Smooth muscle cell (in vitro differentiated cells): ENCODE data around the gene LRRN4CL. TPM values are rescaled to one million over a fixed set of nuclear protein-coding genes. Genes with fewer than 3 reads are reported as not detected.

Experiments
- DNase-seq: peaks from one replicate; lab custom pipeline; 2025; ENCODE audit not compliant: unreplicated experiment; lab: John Stamatoyannopoulos, UW
- H2AFZ ChIP-seq: fragments of 200-600 bp; sonication (generic); 2 replicates; pipeline ENCODE4 v1.6.0; 2016; ENCODE audit warnings: antibody characterized with exemption, low read depth, mild to moderate bottlenecking
- H3F3A ChIP-seq: fragments of 200-600 bp; sonication (generic); 2 replicates; pipeline ENCODE4 v1.6.0; 2017; ENCODE audit warnings: antibody characterized with exemption, low read depth
- H3K27ac ChIP-seq: fragments of 200-600 bp; sonication (generic); 2 replicates; pipeline ENCODE4 v1.5.1; 2016; ENCODE audit warnings: low read depth, mild to moderate bottlenecking
- H3K27me3 ChIP-seq: fragments of 200-600 bp; sonication (generic); 2 replicates; pipeline ENCODE4 v1.6.1; 2016; ENCODE audit warnings: low read depth, mild to moderate bottlenecking
- H3K36me3 ChIP-seq: fragments of 200-600 bp; sonication (generic); 2 replicates; pipeline ENCODE4 v1.5.1; 2016; ENCODE audit warnings: low read depth
- H3K4me1 ChIP-seq: fragments of 200-600 bp; sonication (generic); 2 replicates; pipeline ENCODE4 v1.5.1; 2016; ENCODE audit warnings: low read depth
- H3K4me2 ChIP-seq: fragments of 200-600 bp; sonication (generic); 2 replicates; pipeline ENCODE4 v1.6.0; 2016; ENCODE audit warnings: mild to moderate bottlenecking
- H3K4me3 ChIP-seq: fragments of 200-600 bp; sonication (generic); 2 replicates; pipeline ENCODE4 v1.5.1; 2016; ENCODE audit warnings: mild to moderate bottlenecking
- H3K79me2 ChIP-seq: fragments of 200-600 bp; sonication (generic); 2 replicates; pipeline ENCODE4 v1.6.0; 2016; ENCODE audit warnings: low read depth, mild to moderate bottlenecking
- H3K9ac ChIP-seq: fragments of 200-600 bp; sonication (generic); 2 replicates; pipeline ENCODE4 v1.6.0; 2016; ENCODE audit warnings: low read depth
- H3K9me3 ChIP-seq: fragments of 200-600 bp; sonication (generic); replicated peaks from 2 replicates; pipeline ENCODE4 v1.5.1; 2016; ENCODE audit warnings: low read depth
- H4K20me1 ChIP-seq: fragments of 200-600 bp; sonication (generic); 2 replicates; pipeline ENCODE4 v1.6.0; 2016; ENCODE audit warnings: low read depth
- CTCF ChIP-seq: fragments of 200-600 bp; sonication (generic); IDR thresholded peaks from 2 replicates; pipeline ENCODE4 v1.5.1; 2017; ENCODE audit warnings: borderline replicate concordance, mild to moderate bottlenecking, antibody characterized with exemption; ENCODE audit not compliant: insufficient read depth, poor library complexity, severe bottlenecking
- WGBS: methylation state at CpG from one replicate; pipeline ENCODE4 v1.1.7; 2016; ENCODE audit warnings: low lambda C conversion rate; 5-methylcytosine and 5-hydroxymethylcytosine counted together
- polyA plus RNA-seq: library from polyadenylated mRNA; unstranded; fragments of >200 nt; fragmentation: Nextera tagmentation; extraction: Ambion mirVana; gene quantifications from 2 replicates; pipeline ENCODE4 v1.2.1, GENCODE V29; 2016
- total RNA-seq: library from RNA; depleted of rRNA; stranded (reverse); fragments of >200 nt; gene quantifications from 2 replicates; pipeline ENCODE4 v1.2.3, GENCODE V29; 2014

LRRN4CL gene
- total and polyA plus RNA-seq, 2 experiments from 2014 or later: 1.3 TPM; not detected in 1

- 94% methylated on average over 2 of the region's 2 CpGs for WGBS
- no peaks in the 10 kb centered on the region for H3K27me3 ChIP-seq
- H3K27ac ChIP-seq: peak overlapping the region; percentile 29
- peaks cover 8% of the 10 kb centered on the region for H3K4me1 ChIP-seq
- H3K9ac ChIP-seq: no peak overlapping the region
- no peaks in the 10 kb centered on the region for H4K20me1 ChIP-seq
- no peak overlapping the region for H3K4me2 ChIP-seq
- no peaks in the 10 kb centered on the region for H3K36me3 ChIP-seq
- no peak for DNase-seq
- no peak overlapping the region for H2AFZ ChIP-seq
- H3K4me3 ChIP-seq: no peak overlapping the region
- H3F3A ChIP-seq: peaks cover 34% of the 10 kb centered on the region
- H3K9me3 ChIP-seq: no peaks in the 10 kb centered on the region
- peaks cover 18% of the 10 kb centered on the region for H3K79me2 ChIP-seq
- no peak for TF ChIP-seq CTCF
Observed at GRCh38 chr11:62673196-62673525, 16.2 kb downstream of the LRRN4CL start.

GRCh38 chr11:62671608-62672389 lies 17.5 kb downstream of the LRRN4CL start, which contains the start of the genes LBHD1 and UQCC3:
Gene LBHD1, minus strand, starts transcription at chr11:62672267. Its CDS starts 2,236 bp downstream, at chr11:62670031.
Gene UQCC3, plus strand, starts transcription at chr11:62671673. Its CDS starts 73 bp downstream, at chr11:62671746.
- Histone ChIP-seq H3K36me3 (no peaks in the 10 kb centered on the region), H3K9me3 (no peaks in the 10 kb centered on the region), H3K27me3 (no peaks in the 10 kb centered on the region), H4K20me1 (peaks cover 7% of the 10 kb centered on the region), H3F3A (peaks cover 33% of the 10 kb centered on the region), H3K4me2 (peak within 1 kb of the TSS; percentile 93), H3K79me2 (peaks cover 20% of the 10 kb centered on the region), H3K9ac (peak within 1 kb of the TSS; percentile 65), H3K4me1 (peaks cover 13% of the 10 kb centered on the region), H2AFZ (peak within 1 kb of the TSS; percentile 90), H3K27ac (peak within 1 kb of the TSS; percentile 78), H3K4me3 (peak within 1 kb of the TSS; percentile 76)
- WGBS: under 1% methylated on average over 52 of the region's 59 CpGs
- DNase-seq: peak; percentile 79
- TF ChIP-seq CTCF: no peak

GRCh38 chr11:62671236-62671607 lies 18.1 kb downstream of the LRRN4CL start:
- no peak for TF ChIP-seq CTCF
- Histone ChIP-seq H3K36me3 (no peaks in the 10 kb centered on the region), H3K4me2 (peak overlapping the region; percentile 93), H3K4me3 (peak overlapping the region; percentile 76), H3K27me3 (no peaks in the 10 kb centered on the region), H3K4me1 (peaks cover 19% of the 10 kb centered on the region), H3K9ac (peak overlapping the region; percentile 65), H3K27ac (peak overlapping the region; percentile 78), H3K9me3 (no peaks in the 10 kb centered on the region), H3F3A (peaks cover 30% of the 10 kb centered on the region), H4K20me1 (peaks cover 13% of the 10 kb centered on the region), H2AFZ (peak overlapping the region; percentile 90), H3K79me2 (peaks cover 20% of the 10 kb centered on the region)
- 3% methylated on average over 17 of the region's 17 CpGs for WGBS
- DNase-seq: no peak
